Forelimb muscle (tissue), 1 donor: Measurements from ENCODE around the gene TNRC6C. TPM values are rescaled to one million over a fixed set of nuclear protein-coding genes. Genes with fewer than 3 reads are reported as not detected.
"Not testable (repeated sequence)": the region's sequence is repeated elsewhere in the genome, so short reads cannot be mapped to it uniquely, and the experiment has no call there.

ENCODE experiments used
- DNase-seq: peaks from one replicate; pipeline ENCODE4 v3.0.0-alpha.2; 2013; ENCODE audit warnings: low read depth
- polyA plus RNA-seq: library from polyadenylated mRNA; unstranded; fragments of 120-200 nt; gene quantifications from one replicate; pipeline ENCODE4 v1.2.1, GENCODE V29; 2013; ENCODE audit not compliant: insufficient read length

The TNRC6C gene
- polyA plus RNA-seq, 1 donor = 9.6 TPM

- DNase-seq = not testable (repeated sequence)
These were observed 123.9 kb downstream of the TNRC6C start for GRCh38 chr17:78082355-78082872.

- DNase-seq = no peak
These were observed 124.5 kb downstream of the TNRC6C start for GRCh38 chr17:78082988-78083387.

- no peak for DNase-seq
These were observed 128.2 kb downstream of the TNRC6C start for GRCh38 chr17:78086740-78087139.

GRCh38 chr17:78088529-78088928 is 130.0 kb downstream of the TNRC6C start:
- DNase-seq = no peak

- no peak for DNase-seq
These were observed 131.2 kb downstream of the TNRC6C start for GRCh38 chr17:78089576-78090281.

- no peak for DNase-seq
These were observed 134.4 kb downstream of the TNRC6C start for GRCh38 chr17:78092794-78093324.

GRCh38 chr17:78095035-78095434 is 136.5 kb downstream of the TNRC6C start:
- DNase-seq = no peak

GRCh38 chr17:78096093-78096492 is 137.6 kb downstream of the TNRC6C start:
- DNase-seq = no peak

GRCh38 chr17:78101112-78101511 is 142.6 kb downstream of the TNRC6C start:
- no peak for DNase-seq

GRCh38 chr17:78101542-78101941 is 143.0 kb downstream of the TNRC6C start:
- no peak for DNase-seq

GRCh38 chr17:78103311-78103710 is 144.8 kb downstream of the TNRC6C start:
- no peak for DNase-seq

- DNase-seq = no peak
These were observed 146.0 kb downstream of the TNRC6C start for GRCh38 chr17:78104540-78104941.

GRCh38 chr17:78105101-78105500 is 146.6 kb downstream of the TNRC6C start:
- no peak for DNase-seq

- no peak for DNase-seq
These were observed 147.0 kb downstream of the TNRC6C start for GRCh38 chr17:78105551-78105950.

- DNase-seq = no peak
These were observed 147.7 kb downstream of the TNRC6C start for GRCh38 chr17:78106211-78106610.

GRCh38 chr17:78107457-78107856 is 149.0 kb downstream of the TNRC6C start:
- DNase-seq = no peak

GRCh38 chr17:78107976-78108725 is 149.6 kb downstream of the TNRC6C start:
- DNase-seq = no peak

- no peak for DNase-seq
These were observed 150.4 kb downstream of the TNRC6C start for GRCh38 chr17:78108726-78109488.

GRCh38 chr17:78109489-78109761 is 150.9 kb downstream of the TNRC6C start:
- DNase-seq = no peak

GRCh38 chr17:78110363-78111015 is 152.0 kb downstream of the TNRC6C start:
- DNase-seq = no peak

- DNase-seq = no peak
These were observed 152.7 kb downstream of the TNRC6C start for GRCh38 chr17:78111016-78111726.
